NOMO-1 treated with dmso at 0.1 percent for 144 hours (cell line): ENCODE results near the gene FARSA.
"Not testable (repeated sequence)": the region's sequence is repeated elsewhere in the genome, so short reads cannot be mapped to it uniquely, and the experiment has no call there.

Source experiments
- DNase-seq: peaks from one replicate; lab custom pipeline; 2025; ENCODE audit not compliant: unreplicated experiment; lab: John Stamatoyannopoulos, UW

FARSA gene

DNA sequence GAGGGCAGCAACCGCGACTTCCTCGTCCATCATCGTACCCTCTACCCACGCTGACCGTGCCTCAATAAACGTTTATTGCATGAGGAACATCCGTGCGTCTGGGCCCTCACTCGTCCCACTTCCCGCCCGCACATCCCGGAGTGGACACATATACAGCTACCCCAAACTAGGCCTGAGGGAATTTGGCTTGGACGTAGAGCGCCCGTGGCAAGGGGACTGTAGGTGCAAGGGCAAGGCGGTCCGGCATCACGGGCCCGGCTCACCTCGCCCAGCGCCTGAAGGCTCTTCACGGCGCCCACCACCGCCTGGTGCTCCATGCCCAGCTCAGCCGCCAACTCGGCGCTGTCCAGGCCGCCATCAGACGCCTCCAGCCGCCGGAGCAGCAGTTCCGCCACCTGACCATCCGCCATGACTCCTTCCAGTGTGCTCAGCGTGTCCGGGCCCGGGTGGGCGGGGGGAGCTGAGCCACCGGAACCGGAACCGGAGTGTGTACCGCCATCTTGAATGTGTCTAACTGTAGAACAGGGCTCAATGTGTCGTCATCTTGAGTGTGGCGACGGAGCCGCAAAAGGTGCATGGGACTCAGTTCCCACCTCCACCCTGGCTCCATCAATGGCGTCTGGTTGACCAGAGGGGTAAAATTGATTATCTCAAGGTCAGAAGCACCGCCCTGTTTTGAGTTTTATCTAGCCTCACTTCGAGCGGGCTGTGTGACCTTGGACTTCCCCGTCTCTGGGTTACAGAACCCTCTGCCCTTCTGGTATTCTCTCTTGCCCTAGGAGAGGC is at the start of gene FARSA:
FARSA (minus strand) TSS at position 425 of the 786 bp plus-strand sequence; CDS start at position 410, 15 bp downstream.
- DNase-seq, result peak; percentile 88

GRCh38 chr19:12983091-12983490 is 49.6 kb upstream of the FARSA start:
- DNase-seq, result no peak

DNA sequence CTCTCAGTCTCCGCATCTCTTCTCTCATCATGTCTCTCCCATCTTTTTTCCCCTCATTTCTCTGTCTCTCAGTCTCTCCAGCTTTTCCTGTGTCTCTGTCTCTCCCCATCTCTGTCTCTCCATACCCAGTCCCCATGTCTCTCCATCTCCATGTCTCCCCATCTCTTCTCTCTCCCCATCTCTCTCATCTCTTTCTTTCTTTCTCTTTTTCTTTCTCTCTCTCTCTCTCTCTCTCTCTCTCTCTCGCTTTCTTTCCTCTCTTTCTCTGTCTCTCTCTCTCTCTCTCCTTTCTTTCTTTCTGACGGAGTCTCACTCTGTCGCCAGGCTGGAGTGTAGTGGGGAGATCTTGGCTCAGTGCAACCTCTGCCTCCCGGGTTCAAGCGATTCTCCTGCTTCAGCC is 49.1 kb upstream of the FARSA start:
- no peak for DNase-seq

GRCh38 chr19:12979974-12980373 is 46.5 kb upstream of the FARSA start:
- no peak for DNase-seq

GRCh38 chr19:12976109-12976508 is 42.6 kb upstream of the FARSA start:
- not testable (repeated sequence) for DNase-seq

DNA sequence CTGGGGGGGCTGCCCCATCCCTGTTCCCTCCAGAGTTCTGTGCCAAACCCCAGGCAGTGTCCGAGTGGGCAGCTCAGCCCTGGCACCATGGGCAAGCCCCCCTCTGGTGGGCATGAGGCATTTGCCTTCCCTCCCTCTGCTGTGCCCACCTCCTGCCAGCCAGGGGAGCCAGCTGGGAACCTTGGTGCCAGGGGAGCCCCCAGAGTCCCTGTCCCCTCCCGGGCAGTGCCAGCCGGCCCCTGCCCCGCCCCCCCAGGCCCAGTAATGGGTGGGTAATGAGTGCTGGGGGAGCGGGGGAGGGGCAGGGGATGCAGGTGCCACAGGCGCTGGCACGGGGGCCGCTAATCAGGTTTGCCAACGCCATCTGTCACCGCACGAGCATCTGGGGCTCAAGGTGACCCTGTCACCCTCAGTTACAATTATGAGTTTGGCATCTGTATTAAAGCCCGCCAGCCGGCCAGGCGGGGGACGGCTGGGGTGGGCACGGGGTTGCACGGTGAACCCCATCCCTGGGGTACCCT is 41.8 kb upstream of the FARSA start:
- DNase-seq, result no peak

- no peak for DNase-seq
Observed at GRCh38 chr19:12974301-12975220, 41.0 kb upstream of the FARSA start.

DNA sequence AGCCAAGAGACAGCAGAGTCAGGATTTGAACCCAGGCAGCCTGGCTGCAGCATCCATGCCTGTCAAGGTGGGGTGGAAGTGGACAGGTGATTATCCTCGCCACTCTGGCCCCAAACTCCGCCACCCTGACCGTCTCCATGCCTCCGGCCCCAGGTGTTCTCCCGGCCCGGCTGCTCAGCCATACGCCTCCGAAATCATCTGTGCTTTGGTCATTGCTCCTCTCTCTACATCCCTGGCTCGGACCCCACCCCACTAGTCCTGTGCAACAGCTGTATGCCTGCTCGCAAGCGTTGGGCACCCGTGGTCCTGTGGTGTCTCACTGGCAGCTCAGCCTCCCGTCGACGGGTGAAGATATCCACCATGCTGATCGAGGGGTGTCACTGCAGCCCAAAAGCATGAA is 39.7 kb upstream of the FARSA start:
- DNase-seq, result no peak

DNA sequence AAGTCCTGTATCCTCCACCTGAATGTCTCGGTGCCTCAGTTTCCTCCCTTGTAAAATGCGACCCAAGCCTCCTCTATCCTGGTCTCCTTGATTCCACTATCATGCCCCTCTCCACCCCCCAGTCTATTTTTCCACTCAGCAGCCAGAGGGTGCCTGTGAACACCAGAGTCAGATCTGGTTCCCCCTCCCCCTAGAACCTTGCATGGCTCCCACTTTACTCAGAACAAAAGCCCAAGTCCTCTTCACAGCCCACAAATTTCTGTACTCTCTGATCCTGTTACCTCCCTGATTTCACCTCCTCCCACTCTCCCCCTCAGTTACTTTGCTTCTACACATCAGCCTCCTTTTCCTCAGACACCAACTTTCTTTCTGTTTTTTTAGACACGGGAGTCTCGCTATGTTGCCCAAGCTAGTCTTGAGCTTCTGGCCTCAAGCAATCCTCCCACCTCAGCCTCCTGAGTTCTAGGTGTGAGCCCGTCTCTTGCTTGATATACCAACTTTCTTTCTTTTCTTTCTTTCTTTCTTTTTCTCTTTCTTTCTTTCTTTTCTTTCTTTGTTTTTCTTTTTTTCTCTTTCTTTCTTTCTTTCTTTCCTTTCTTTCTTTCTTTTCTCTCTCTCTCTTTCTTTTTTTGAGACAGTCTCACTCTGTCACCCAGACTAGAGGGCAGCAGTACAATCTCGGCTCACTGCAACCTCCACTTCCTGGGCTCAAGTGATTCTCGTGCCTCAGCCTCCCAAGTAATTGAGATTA is 36.7 kb upstream of the FARSA start:
- DNase-seq, result no peak

DNA sequence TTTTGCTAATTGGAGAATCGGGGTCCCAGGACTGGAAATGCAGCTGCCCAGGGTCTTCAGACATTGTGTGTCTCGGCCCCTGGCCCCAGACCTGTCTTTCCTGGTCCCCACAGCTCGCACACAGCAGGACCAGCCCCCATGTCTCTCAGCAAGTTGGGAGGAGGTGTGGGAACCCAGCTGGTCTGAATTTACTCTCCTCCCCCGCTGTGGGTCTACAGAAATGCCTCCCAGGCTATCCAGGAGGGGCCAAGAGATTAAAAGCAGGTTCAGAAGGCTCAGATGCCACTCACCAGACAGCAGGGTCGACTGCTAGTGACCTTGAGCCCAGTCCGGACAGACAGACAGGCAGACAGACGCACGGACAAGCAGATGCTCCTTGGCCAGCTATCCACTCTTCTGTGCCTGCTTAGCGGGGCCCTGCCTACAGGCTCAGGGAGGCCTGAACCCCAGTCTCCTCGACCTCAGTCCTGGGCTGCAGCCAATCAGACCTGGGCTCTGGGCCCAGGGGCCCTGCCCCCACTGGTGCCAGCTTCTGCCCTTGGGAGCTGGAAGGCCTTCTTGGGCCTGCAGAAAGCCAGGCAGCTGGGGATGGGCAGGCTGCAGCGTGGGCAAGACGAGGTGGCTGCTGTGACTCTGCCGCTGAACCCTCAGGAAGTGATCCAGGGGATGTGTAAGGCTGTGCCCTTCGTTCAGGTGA is 35.9 kb upstream of the FARSA start, which contains the start of gene DAND5:
DAND5 (plus strand) TSS at position 285 of the 697 bp plus-strand sequence; CDS start at position 370, 85 bp downstream.
- DNase-seq, result no peak

GRCh38 chr19:12967907-12968306 is 34.4 kb upstream of the FARSA start:
- no peak for DNase-seq

- no peak for DNase-seq
Observed at GRCh38 chr19:12965812-12966135, 32.3 kb upstream of the FARSA start.

DNA sequence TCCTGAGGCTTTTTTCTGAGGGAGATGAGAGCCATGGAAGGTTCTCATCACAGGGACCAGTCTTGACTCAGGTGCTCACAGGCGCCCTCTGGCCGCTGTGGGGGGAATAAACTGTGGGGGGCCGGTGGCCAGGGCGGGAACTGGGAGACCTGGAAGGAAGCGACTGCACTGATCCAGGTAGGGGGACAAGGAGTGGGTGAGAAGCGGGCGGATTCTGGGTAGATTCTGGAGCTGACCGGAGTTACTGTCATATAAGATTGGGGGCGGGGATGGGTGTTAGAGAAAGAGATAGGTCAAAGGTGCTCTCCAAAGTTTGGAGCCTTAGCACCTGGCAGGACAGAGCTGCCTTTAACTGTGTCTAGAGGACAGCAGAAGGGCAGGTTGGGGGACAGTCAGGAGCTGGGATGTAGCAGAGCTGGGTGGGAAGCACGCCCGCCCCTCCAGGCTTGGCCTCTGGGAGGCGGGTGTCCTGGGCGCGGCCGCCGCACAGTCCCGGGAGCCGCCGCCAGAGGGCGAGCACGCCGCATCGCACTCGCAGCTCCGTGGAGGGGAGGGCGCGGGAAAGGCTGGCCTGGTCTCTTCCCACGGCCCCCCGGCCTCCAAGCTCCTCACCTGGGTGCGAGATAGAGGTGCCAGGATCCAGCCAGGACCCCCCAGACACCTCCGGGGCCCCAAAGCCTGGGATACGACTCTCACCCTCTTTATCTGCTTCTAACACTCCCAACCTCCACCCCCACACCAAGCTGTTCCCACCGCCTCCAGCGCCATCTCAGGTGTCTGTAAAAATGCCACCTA is 31.7 kb upstream of the FARSA start:
- DNase-seq, result peak; percentile 38

DNA sequence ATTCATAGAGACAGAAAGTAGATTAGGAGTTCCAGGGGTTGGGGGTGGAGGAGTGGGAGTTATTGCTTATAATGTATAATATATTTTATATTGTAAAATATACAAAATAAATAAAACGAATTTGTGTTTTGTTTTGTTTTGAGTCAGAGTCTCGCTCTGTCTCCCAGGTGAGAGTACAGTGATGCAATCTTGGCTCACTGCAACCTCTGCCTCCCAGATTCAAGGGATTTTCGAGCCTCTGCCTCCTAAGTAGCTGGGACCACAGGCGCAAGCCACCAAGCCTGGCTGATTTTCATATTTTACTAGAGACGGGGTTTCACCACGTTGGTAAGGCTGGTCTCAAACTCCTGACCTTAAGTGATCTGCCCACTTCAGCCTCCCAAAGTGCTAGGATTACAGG is 26.0 kb upstream of the FARSA start:
- DNase-seq, result no peak

- DNase-seq, result not testable (repeated sequence)
Observed at GRCh38 chr19:12957389-12957952, 24.0 kb upstream of the FARSA start.

- DNase-seq, result peak; percentile 51
Observed at GRCh38 chr19:12956446-12957388, 23.2 kb upstream of the FARSA start, which contains the start of gene GADD45GIP1. GADD45GIP1 (minus strand) TSS chr19:12957223; CDS start chr19:12957212, 11 bp downstream.

GRCh38 chr19:12955996-12956395 is 22.5 kb upstream of the FARSA start:
- no peak for DNase-seq

DNA sequence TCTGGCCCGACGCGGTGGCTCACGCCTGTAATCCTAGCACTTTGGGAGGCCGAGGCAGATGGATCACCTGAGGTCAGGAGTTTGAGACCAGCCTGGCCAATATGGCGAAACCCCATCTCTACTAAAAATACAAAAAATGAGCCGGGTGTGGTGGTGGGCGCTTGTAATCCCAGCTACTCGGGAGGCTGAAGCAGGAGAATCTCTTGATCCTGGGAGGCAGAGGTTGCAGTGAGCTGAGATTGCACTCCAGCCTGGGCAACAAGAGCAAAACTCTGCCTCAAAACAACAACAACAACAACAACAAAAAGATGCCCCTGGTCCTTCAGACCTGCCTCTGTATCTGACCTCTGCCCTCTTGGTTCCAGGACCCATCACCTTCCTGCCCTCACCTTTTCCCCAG is 22.1 kb upstream of the FARSA start:
- DNase-seq, result not testable (repeated sequence)
